IPS DF 6.9 (cell line): ENCODE data around the gene TCF25.

Experiments used
- DNase-seq: peaks from one replicate; pipeline ENCODE4 v3.0.0-alpha.2; 2013; ENCODE audit warnings: low read depth, low spot score
- H3K27ac ChIP-seq: one replicate; pipeline ENCODE4 v1.5.1; 2013; ENCODE audit warnings: low read length, control low read depth
- H3K27me3 ChIP-seq: 2 replicates; pipeline ENCODE4 v1.6.1; 2013; ENCODE audit warnings: mild to moderate bottlenecking, low read length; ENCODE audit not compliant: control insufficient read depth, insufficient read depth
- H3K36me3 ChIP-seq: 2 replicates; pipeline ENCODE4 v1.6.1; 2013; ENCODE audit warnings: low read length; ENCODE audit not compliant: control insufficient read depth, insufficient read depth
- H3K4me1 ChIP-seq: 2 replicates; pipeline ENCODE4 v1.6.1; 2013; ENCODE audit warnings: low read length; ENCODE audit not compliant: control insufficient read depth, insufficient read depth
- H3K4me3 ChIP-seq: 2 replicates; pipeline ENCODE4 v1.5.1; 2013; ENCODE audit warnings: mild to moderate bottlenecking, low read length
- H3K9me3 ChIP-seq: 2 replicates; pipeline ENCODE4 v1.6.1; 2013; ENCODE audit warnings: low read length, inconsistent platforms; ENCODE audit not compliant: control insufficient read depth, insufficient read depth
- WGBS: extraction: QIAGEN DNeasy Blood & Tissue Kit; methylation state at CpG from one replicate; pipeline ENCODE4 v1.1.7; 2013; ENCODE audit warnings: mixed read lengths, missing lambda C conversion rate; ENCODE audit not compliant: insufficient read length, insufficient coverage; 5-methylcytosine and 5-hydroxymethylcytosine counted together

Gene TCF25

GRCh38 chr16:89881368-89881730 lies 8.0 kb downstream of the TCF25 start:
- no CpG with 5 or more reads among the region's 6 CpGs for WGBS
- no peak for DNase-seq
- Histone ChIP-seq H3K27me3 (no peaks in the 10 kb centered on the region), H3K36me3 (peaks cover 20% of the 10 kb centered on the region), H3K4me1 (no peaks in the 10 kb centered on the region), H3K27ac (no peak overlapping the region), H3K9me3 (no peaks in the 10 kb centered on the region), H3K4me3 (no peak overlapping the region)

- no peak overlapping the region for H3K27ac ChIP-seq
- no peaks in the 10 kb centered on the region for H3K9me3 ChIP-seq
- peaks cover 28% of the 10 kb centered on the region for H3K36me3 ChIP-seq
- H3K4me3 ChIP-seq, result no peak overlapping the region
- no CpG with 5 or more reads among the region's 28 CpGs for WGBS
- H3K4me1 ChIP-seq, result no peaks in the 10 kb centered on the region
- no peaks in the 10 kb centered on the region for H3K27me3 ChIP-seq
- DNase-seq, result no peak
Observed at GRCh38 chr16:89883346-89884040, 10.1 kb downstream of the TCF25 start.

GRCh38 chr16:89884041-89884421 lies 10.6 kb downstream of the TCF25 start:
- Histone ChIP-seq H3K4me1 (no peaks in the 10 kb centered on the region), H3K27ac (no peak overlapping the region), H3K27me3 (no peaks in the 10 kb centered on the region), H3K9me3 (no peaks in the 10 kb centered on the region), H3K36me3 (peaks cover 26% of the 10 kb centered on the region), H3K4me3 (no peak overlapping the region)
- WGBS, result no CpG with 5 or more reads among the region's 8 CpGs
- no peak for DNase-seq

- no peaks in the 10 kb centered on the region for H3K27me3 ChIP-seq
- WGBS, result no CpG with 5 or more reads among the region's 14 CpGs
- no peak overlapping the region for H3K4me3 ChIP-seq
- H3K9me3 ChIP-seq, result no peaks in the 10 kb centered on the region
- no peak overlapping the region for H3K27ac ChIP-seq
- no peaks in the 10 kb centered on the region for H3K4me1 ChIP-seq
- DNase-seq, result no peak
- peaks cover 35% of the 10 kb centered on the region for H3K36me3 ChIP-seq
Observed at GRCh38 chr16:89887243-89887642, 13.9 kb downstream of the TCF25 start.

- H3K4me3 ChIP-seq, result no peak overlapping the region
- WGBS, result no CpG with 5 or more reads among the region's 9 CpGs
- no peaks in the 10 kb centered on the region for H3K4me1 ChIP-seq
- no peak for DNase-seq
- no peak overlapping the region for H3K27ac ChIP-seq
- H3K27me3 ChIP-seq, result no peaks in the 10 kb centered on the region
- peaks cover 31% of the 10 kb centered on the region for H3K36me3 ChIP-seq
- H3K9me3 ChIP-seq, result no peaks in the 10 kb centered on the region
Observed at GRCh38 chr16:89890200-89890599, 16.8 kb downstream of the TCF25 start.

- DNase-seq, result no peak
- no peaks in the 10 kb centered on the region for H3K27me3 ChIP-seq
- WGBS, result no CpG with 5 or more reads among the region's 16 CpGs
- no peaks in the 10 kb centered on the region for H3K4me1 ChIP-seq
- H3K9me3 ChIP-seq, result no peaks in the 10 kb centered on the region
- peaks cover 37% of the 10 kb centered on the region for H3K36me3 ChIP-seq
- no peak overlapping the region for H3K27ac ChIP-seq
- no peak overlapping the region for H3K4me3 ChIP-seq
Observed at GRCh38 chr16:89890886-89891657, 17.7 kb downstream of the TCF25 start.

- Histone ChIP-seq H3K9me3 (no peaks in the 10 kb centered on the region), H3K4me3 (no peak overlapping the region), H3K4me1 (no peaks in the 10 kb centered on the region), H3K27me3 (no peaks in the 10 kb centered on the region), H3K36me3 (peaks cover 37% of the 10 kb centered on the region), H3K27ac (no peak overlapping the region)
- no peak for DNase-seq
- WGBS, result no CpG with 5 or more reads among the region's 18 CpGs
Observed at GRCh38 chr16:89892055-89892630, 18.8 kb downstream of the TCF25 start.

GRCh38 chr16:89892635-89893034 lies 19.2 kb downstream of the TCF25 start:
- no peak for DNase-seq
- WGBS, result no CpG with 5 or more reads among the region's 9 CpGs
- Histone ChIP-seq H3K27me3 (no peaks in the 10 kb centered on the region), H3K4me1 (no peaks in the 10 kb centered on the region), H3K4me3 (no peak overlapping the region), H3K27ac (no peak overlapping the region), H3K36me3 (peaks cover 32% of the 10 kb centered on the region), H3K9me3 (no peaks in the 10 kb centered on the region)

GRCh38 chr16:89893642-89894548 lies 20.5 kb downstream of the TCF25 start:
- DNase-seq, result no peak
- Histone ChIP-seq H3K27me3 (no peaks in the 10 kb centered on the region), H3K9me3 (no peaks in the 10 kb centered on the region), H3K27ac (no peak overlapping the region), H3K4me1 (no peaks in the 10 kb centered on the region), H3K4me3 (no peak overlapping the region), H3K36me3 (peaks cover 34% of the 10 kb centered on the region)
- WGBS, result no CpG with 5 or more reads among the region's 45 CpGs
